HTERT RPE-1 (cell line): Measurements from ENCODE around the gene CIC.

Experiments
- in situ Hi-C: fragments of 300-500 bp; cut with MboI; formaldehyde crosslinking; loops from 4 replicates; pipeline ENCODE4 v1.14.3; 2020; ENCODE audit warnings: low sequenced_read_pairs

The CIC gene

GRCh38 chr19:42286349-42287016 is 17.4 kb downstream of the CIC start:
- in situ Hi-C loops: no loop called here

GRCh38 chr19:42287017-42287826 is 18.2 kb downstream of the CIC start:
- in situ Hi-C loops: no loop called here

- in situ Hi-C loops: no loop called here
Measured at GRCh38 chr19:42287827-42288107, 18.7 kb downstream of the CIC start.

GRCh38 chr19:42288387-42288786 is 19.3 kb downstream of the CIC start:
- in situ Hi-C loops: no loop called here

GRCh38 chr19:42288881-42289555 is 20.0 kb downstream of the CIC start:
- in situ Hi-C loops: no loop called here

GRCh38 chr19:42289556-42290041 is 20.5 kb downstream of the CIC start:
- in situ Hi-C loops: no loop called here

GRCh38 chr19:42290136-42290522 is 21.1 kb downstream of the CIC start:
- in situ Hi-C loops: no loop called here

GRCh38 chr19:42290523-42291434 is 21.7 kb downstream of the CIC start:
- in situ Hi-C loops: no loop called here

GRCh38 chr19:42291435-42291810 is 22.4 kb downstream of the CIC start:
- in situ Hi-C loops: no loop called here

- in situ Hi-C loops: no loop called here
Measured at GRCh38 chr19:42292042-42292960, 23.2 kb downstream of the CIC start.

GRCh38 chr19:42292963-42293362 is 23.9 kb downstream of the CIC start:
- in situ Hi-C loops: no loop called here

- in situ Hi-C loops: no loop called here
Measured at GRCh38 chr19:42293540-42293939, 24.5 kb downstream of the CIC start.

GRCh38 chr19:42293948-42294347 is 24.9 kb downstream of the CIC start:
- in situ Hi-C loops: no loop called here

GRCh38 chr19:42294471-42295137 is 25.6 kb downstream of the CIC start:
- in situ Hi-C loops: no loop called here

GRCh38 chr19:42295342-42295741 is 26.3 kb downstream of the CIC start:
- in situ Hi-C loops: no loop called here

- in situ Hi-C loops: no loop called here
Measured at GRCh38 chr19:42295831-42296525, 26.9 kb downstream of the CIC start.

GRCh38 chr19:42297039-42297438 is 28.0 kb downstream of the CIC start:
- in situ Hi-C loops: no loop called here

GRCh38 chr19:42301646-42302203 is 32.7 kb downstream of the CIC start, which contains the start of gene PRR19:
Gene PRR19 (plus strand): TSS chr19:42302132. CDS start chr19:42309585, 7,453 bp downstream.
- in situ Hi-C loops: no loop called here
